Adipocyte (in vitro differentiated cells): ENCODE measurements around the gene TRABD2A.
"Not testable (repeated sequence)": the region's sequence is repeated elsewhere in the genome, so short reads cannot be mapped to it uniquely, and the experiment has no call there.

Source experiments
- DNase-seq: peaks from one replicate; pipeline ENCODE4 v3.0.0-alpha.2; 2015; ENCODE audit warnings: low read depth
- H3K27me3 ChIP-seq: replicated peaks from 2 replicates; pipeline ENCODE4 v1.7.0; 2013; ENCODE audit warnings: mild to moderate bottlenecking, low read length, moderate library complexity; ENCODE audit not compliant: control insufficient read depth, insufficient read depth
- H3K36me3 ChIP-seq: 2 replicates; pipeline ENCODE4 v1.7.0; 2013; ENCODE audit warnings: low read length, mild to moderate bottlenecking, moderate library complexity; ENCODE audit not compliant: control insufficient read depth, insufficient read depth, severe bottlenecking
- H3K4me1 ChIP-seq: 2 replicates; pipeline ENCODE4 v1.7.0; 2013; ENCODE audit warnings: mild to moderate bottlenecking, low read length, moderate library complexity; ENCODE audit not compliant: control insufficient read depth, insufficient read depth
- H3K4me3 ChIP-seq: 2 replicates; pipeline ENCODE4 v1.7.0; 2013; ENCODE audit warnings: mild to moderate bottlenecking, low read length, moderate library complexity
- H3K9ac ChIP-seq: 2 replicates; pipeline ENCODE4 v1.7.0; 2013; ENCODE audit warnings: mild to moderate bottlenecking, low read length, moderate library complexity
- H3K9me3 ChIP-seq: 2 replicates; pipeline ENCODE4 v1.7.0; 2013; ENCODE audit warnings: mild to moderate bottlenecking, low read length, moderate library complexity; ENCODE audit not compliant: control insufficient read depth

The TRABD2A gene

GRCh38 chr2:84786601-84787000, 94.3 kb downstream of the TRABD2A start:
- no peak for DNase-seq
- no peaks in the 10 kb centered on the region for H3K9me3 ChIP-seq
- H3K27me3 ChIP-seq, result no peaks in the 10 kb centered on the region
- no peak overlapping the region for H3K9ac ChIP-seq
- no peak overlapping the region for H3K4me3 ChIP-seq
- no peaks in the 10 kb centered on the region for H3K36me3 ChIP-seq
- H3K4me1 ChIP-seq, result no peaks in the 10 kb centered on the region

DNA sequence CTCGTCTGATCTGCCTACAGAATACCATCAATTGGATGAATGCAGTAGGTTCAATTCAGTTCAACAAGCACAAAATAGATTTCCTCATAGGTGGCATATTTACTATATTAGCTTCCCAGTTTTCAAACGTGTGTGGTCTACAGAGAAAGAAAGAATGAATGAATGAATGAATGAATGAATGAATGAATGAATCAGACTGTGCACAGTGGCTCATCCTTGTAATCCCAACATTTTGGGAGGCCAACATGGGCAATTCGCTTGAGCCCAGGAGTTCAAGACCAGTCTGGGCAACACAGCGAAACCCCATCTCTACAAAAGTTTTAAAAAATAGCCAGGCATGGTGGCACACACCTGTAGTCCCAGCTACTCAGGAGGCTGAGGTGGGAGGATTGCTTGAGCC, 94.9 kb downstream of the TRABD2A start:
- no peak overlapping the region for H3K9ac ChIP-seq
- H3K9me3 ChIP-seq, result no peaks in the 10 kb centered on the region
- H3K27me3 ChIP-seq, result no peaks in the 10 kb centered on the region
- H3K4me3 ChIP-seq, result no peak overlapping the region
- DNase-seq, result no peak
- no peaks in the 10 kb centered on the region for H3K36me3 ChIP-seq
- no peaks in the 10 kb centered on the region for H3K4me1 ChIP-seq

DNA sequence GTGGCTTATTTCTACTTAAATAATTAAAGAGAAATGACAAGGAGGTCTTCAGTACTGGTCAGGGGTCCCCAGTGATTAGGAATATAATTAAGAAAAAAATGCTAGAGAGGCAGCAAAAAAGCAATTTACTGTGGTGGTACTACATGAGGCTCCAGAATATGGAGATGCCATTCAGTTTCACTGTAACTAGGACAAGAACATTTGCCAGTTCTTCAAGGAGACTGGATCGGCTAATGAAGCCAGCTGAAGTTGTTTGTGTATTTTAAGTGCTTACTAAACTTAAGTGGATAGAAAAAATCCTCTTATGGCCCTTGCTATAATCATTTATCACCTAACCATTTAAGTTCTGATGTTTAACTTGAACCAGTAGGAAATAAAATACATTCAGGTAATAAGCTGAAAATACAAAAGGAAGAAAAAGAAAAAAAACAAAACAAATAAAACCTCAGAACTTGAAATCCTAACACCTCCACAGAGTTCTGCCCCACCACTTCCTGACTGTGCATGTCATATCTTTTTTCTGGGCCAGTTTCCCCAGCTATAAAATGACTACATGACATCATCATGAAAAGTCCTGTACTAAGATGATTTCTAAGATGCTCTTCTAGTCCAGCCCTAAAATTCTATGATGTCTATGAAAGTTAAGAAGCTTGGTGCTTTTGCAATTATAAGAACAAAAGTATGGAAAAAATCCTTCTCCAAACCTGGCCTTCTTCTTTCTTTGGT, 98.0 kb downstream of the TRABD2A start:
- Histone ChIP-seq H3K9ac (no peak overlapping the region), H3K4me3 (no peak overlapping the region)
- DNase-seq, result no peak

GRCh38 chr2:84781942-84782716, 98.8 kb downstream of the TRABD2A start:
- no peaks in the 10 kb centered on the region for H3K4me1 ChIP-seq
- H3K27me3 ChIP-seq, result no peaks in the 10 kb centered on the region
- H3K36me3 ChIP-seq, result no peaks in the 10 kb centered on the region
- peaks cover 2% of the 10 kb centered on the region for H3K9me3 ChIP-seq
- no peak overlapping the region for H3K4me3 ChIP-seq
- no peak for DNase-seq
- no peak overlapping the region for H3K9ac ChIP-seq

More for the DNA sequence above, 98.0 kb downstream of the TRABD2A start:
- no peaks in the 10 kb centered on the region for H3K27me3 ChIP-seq
- no peaks in the 10 kb centered on the region for H3K4me1 ChIP-seq
- H3K9me3 ChIP-seq, result peaks cover 2% of the 10 kb centered on the region
- H3K36me3 ChIP-seq, result no peaks in the 10 kb centered on the region

DNA sequence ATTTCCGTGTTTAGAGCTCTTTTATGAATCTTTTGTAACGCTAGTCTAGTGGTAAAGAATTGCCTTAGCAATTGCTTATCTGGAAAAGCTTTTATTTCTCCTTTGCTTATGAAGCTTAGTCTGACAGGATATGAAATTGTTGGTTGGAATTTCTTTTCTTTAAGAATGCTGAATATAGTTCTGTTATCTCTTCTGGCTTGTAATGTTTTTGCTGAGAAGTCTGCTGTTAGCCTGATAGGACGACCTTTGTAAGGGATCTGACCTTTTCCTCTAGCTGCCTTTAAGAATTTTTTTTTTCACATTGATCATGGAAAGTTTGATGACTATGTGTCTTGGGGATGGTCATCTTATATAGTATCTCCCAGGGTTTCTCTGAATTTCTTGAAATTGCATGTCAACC, 101.1 kb downstream of the TRABD2A start:
- Histone ChIP-seq H3K36me3 (no peaks in the 10 kb centered on the region), H3K27me3 (no peaks in the 10 kb centered on the region), H3K4me1 (no peaks in the 10 kb centered on the region), H3K9me3 (peaks cover 13% of the 10 kb centered on the region), H3K9ac (no peak overlapping the region), H3K4me3 (no peak overlapping the region)
- no peak for DNase-seq

- H3K4me1 ChIP-seq, result no peaks in the 10 kb centered on the region
- H3K36me3 ChIP-seq, result no peaks in the 10 kb centered on the region
- DNase-seq, result no peak
- no peak overlapping the region for H3K4me3 ChIP-seq
- no peaks in the 10 kb centered on the region for H3K27me3 ChIP-seq
- H3K9me3 ChIP-seq, result peaks cover 20% of the 10 kb centered on the region
- H3K9ac ChIP-seq, result no peak overlapping the region
Observed at GRCh38 chr2:84778911-84779690, 101.8 kb downstream of the TRABD2A start.

DNA sequence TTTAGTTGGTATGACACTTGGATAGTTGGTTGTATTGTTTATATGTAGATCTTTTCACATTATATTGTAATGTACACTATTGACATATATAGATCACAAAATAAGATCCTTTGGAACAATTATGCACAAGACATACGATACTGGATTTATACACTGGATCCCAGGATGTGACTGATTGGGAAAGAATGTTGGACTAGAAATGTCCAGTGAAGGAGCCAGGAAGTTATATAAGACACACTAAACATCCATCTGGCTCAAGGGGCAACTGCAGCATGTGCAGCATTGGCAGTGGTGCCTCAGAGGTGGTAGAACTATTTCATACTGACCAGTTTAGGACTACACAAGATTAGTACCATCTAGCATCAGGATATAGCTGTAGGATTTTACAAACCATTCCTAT, 104.9 kb downstream of the TRABD2A start:
- Histone ChIP-seq H3K36me3 (no peaks in the 10 kb centered on the region), H3K9me3 (peaks cover 45% of the 10 kb centered on the region), H3K4me1 (no peaks in the 10 kb centered on the region), H3K4me3 (no peak overlapping the region), H3K9ac (no peak overlapping the region), H3K27me3 (no peaks in the 10 kb centered on the region)
- DNase-seq, result no peak

DNA sequence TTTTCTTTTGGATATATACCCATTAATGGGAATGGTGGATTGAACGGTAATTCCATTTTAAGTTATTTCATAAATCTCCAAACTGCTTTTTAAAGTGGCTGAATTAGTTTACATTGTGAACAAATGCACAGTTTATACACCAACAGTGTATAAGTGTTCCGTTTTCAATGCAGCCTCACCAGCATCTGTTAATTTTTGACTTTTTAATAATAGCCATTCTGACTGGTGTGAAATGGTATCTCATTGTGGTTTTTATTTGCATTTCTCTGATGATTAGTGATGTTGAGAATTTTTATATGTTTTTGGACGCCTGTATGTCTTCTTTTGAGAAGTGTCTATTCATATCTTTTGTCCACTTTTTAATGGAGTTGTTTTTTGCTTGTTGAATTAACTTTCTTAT, 107.3 kb downstream of the TRABD2A start:
- DNase-seq, H3K27me3 ChIP-seq, H3K4me3 ChIP-seq, H3K4me1 ChIP-seq, H3K36me3 ChIP-seq, H3K9ac ChIP-seq: not testable (repeated sequence)
- H3K9me3 ChIP-seq, result peaks cover 45% of the 10 kb centered on the region
